SH-SY5Y (cell line): Measurements from ENCODE around the gene OS9.

ENCODE experiments used
- GATA2 ChIP-seq: IDR thresholded peaks from 2 replicates; pipeline ENCODE4 v1.6.1; 2011; ENCODE audit warnings: mild to moderate bottlenecking, low read depth, low read length
- GATA3 ChIP-seq: IDR thresholded peaks from 2 replicates; pipeline ENCODE4 v1.6.1; 2011; ENCODE audit warnings: low read depth, mild to moderate bottlenecking, low read length, moderate library complexity

GRCh38 chr12:57755194-57755453 is 61.2 kb downstream of the OS9 start:
- TF ChIP-seq GATA3 (no peak), GATA2 (no peak)
